Measurements from ENCODE around the gene XRCC2.

XRCC2 gene

DNA sequence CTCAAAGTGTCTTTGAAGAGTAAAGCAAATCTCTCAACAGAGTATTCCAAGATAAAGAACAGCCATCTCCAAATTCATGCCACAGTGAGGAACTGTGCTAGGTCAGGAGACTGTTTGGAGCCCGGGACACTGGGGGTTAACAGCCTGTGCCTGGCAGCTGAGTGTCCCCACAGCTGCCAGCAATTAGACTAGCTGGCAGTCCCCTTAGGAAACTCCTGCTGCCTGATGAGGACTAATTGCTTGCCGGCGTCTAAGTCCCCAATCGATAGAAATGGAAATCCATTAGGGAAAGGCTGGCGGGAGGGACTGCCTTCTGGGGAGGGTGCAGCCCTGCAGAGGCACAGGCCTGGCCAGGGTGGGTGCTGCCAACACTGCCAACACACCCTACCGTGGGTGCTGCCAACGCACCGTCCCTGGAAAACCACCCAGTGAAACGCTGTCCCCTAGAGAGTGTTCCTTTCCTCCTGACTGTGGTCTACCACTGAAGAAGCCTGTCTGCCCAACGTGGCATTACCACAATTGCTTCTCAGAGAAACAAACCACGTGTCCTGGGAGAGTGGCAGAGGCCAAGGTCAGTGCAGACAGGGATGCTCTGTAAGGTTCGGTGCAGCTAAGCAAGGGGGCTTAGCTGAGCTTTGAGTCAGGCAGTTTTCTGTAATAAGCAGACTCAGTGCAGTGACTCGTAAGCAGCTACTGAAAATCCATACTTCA is 60.8 kb downstream of the XRCC2 start:
- no peak for DNase-seq (ENCODE audit: low read depth)

DNA sequence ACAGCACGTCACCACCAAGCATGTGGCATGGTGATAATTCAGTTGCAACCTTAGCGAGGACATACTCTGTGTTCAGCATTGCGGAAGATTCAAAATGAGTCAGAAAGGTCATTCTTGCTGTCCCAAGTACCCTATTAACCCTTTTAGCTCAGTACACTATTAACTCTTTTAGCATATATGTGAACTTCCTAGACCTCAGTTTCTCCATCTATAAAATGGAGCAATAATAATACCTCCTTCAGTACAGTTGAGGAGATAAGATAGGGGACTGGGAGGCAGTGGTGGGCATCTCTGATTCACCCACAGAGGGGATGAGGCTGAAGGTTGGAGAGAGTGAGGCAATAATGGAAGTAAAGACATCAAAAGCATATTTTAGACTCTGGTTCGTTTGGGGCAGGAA is 67.3 kb downstream of the XRCC2 start:
- no peak for DNase-seq (ENCODE audit: low read depth)

DNA sequence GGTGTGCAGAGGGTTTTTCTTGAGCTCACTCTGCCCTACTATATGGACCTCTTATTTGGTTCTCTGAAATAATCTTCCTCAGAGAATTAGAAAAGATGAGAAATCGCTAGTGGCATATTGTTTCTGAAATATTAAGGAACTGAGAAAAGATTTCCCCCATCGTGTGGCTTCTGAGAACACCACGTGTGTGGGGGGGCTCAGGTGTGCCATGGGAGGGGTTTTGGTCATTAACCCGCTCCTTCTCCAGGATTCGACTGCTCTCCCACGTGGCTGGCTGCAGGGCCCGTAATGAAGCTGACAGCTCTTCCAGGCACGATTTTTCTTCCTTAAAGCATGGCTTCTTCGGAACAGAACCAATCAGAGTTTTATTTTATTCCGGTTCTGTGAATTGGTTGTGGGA is 67.7 kb downstream of the XRCC2 start:
- DNase-seq (ENCODE audit: low read depth) = no peak

GRCh38 chr7:152607007-152607406 is 68.9 kb downstream of the XRCC2 start:
- DNase-seq (ENCODE audit: low read depth) = no peak

- no peak for DNase-seq (ENCODE audit: low read depth)
Measured at GRCh38 chr7:152602962-152603361, 73.0 kb downstream of the XRCC2 start.

- DNase-seq (ENCODE audit: low read depth) = no peak
Measured at GRCh38 chr7:152601305-152601798, 74.6 kb downstream of the XRCC2 start.

DNA sequence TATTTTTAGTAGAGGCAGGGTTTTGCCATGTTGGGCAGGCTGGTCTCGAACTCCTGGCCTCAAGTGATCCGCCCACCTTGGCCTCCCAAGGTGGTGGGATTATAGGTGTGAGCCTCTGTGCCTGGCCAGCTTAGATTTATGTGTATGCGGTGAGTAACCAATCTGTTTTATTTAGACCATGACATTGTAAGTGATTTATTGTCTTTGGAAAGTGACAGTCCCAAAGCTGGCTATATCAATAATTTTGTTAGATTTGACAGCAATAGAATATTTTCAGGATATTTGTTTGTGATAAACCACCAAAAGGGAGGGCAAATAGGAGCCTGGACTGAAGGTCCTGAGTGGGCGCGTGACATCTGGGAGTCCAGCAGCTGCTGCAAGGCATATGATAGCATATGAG is 75.7 kb downstream of the XRCC2 start:
- DNase-seq (ENCODE audit: low read depth) = no peak

- no peak for DNase-seq (ENCODE audit: low read depth)
Measured at GRCh38 chr7:152597507-152597906, 78.4 kb downstream of the XRCC2 start.

DNA sequence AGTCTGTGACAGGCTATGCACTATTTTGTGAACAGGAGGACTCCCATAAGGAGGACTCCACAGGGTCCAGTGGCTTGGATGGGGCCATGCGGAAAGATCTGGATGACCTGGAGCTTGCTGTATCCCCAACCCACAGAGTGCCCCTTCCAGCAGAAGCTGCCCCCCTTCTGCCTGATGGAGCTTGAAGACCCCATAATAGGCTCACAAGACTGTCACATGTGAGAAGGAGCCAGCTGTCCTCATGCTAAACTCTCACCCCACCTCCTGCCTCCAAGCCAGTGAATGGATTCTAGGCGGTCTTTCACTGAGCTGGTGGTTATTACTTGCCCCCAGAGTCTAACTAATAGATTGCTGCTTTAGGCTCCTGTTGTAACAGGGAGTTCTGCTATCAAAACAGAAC is 79.1 kb downstream of the XRCC2 start:
- DNase-seq (ENCODE audit: low read depth) = no peak

Data from GM04504 (cell line).